Measurements from ENCODE around the gene FAM3C. TPM values are rescaled to one million over a fixed set of nuclear protein-coding genes. Genes with fewer than 3 reads are reported as not detected.

The FAM3C gene
- total and polyA plus RNA-seq, 2 of the 4 experiments (the other 2 are of a cell fraction): 11.5 to 45.8 TPM

GRCh38 chr7:121371883-121372282 is 24.2 kb downstream of the FAM3C start:
- Histone ChIP-seq H3K4me2 (ENCODE audit: low read depth, low read length) (no peak overlapping the region), H4K5ac (ENCODE audit: low read depth, low read length) (no peak overlapping the region), H4K91ac (ENCODE audit: insufficient read depth, low read depth, low read length) (no peak overlapping the region), H3K9me1 (ENCODE audit: insufficient read depth, low read length) (no peaks in the 10 kb centered on the region), H3K18ac (ENCODE audit: low read depth, low read length) (no peak overlapping the region), H3K4me1 (ENCODE audit: control insufficient read depth, insufficient read depth, low read length) (peaks cover 5% of the 10 kb centered on the region), H3K56ac (ENCODE audit: extremely low read depth, insufficient read depth, low read length) (no peak overlapping the region), H3K23ac (ENCODE audit: low read depth, low read length) (no peak overlapping the region), H3K9ac (ENCODE audit: low read depth, low read length) (no peak overlapping the region), H3K27me3 (ENCODE audit: control insufficient read depth, insufficient read depth, low read length) (no peaks in the 10 kb centered on the region), H2AFZ (replicated peaks; ENCODE audit: low read length, poor library complexity) (no peak overlapping the region), H4K8ac (ENCODE audit: low read depth in 2 of 2, low read length in 2 of 2) (no peak overlapping the region), H2BK20ac (ENCODE audit: low read depth, low read length) (no peak overlapping the region), H3K4ac (ENCODE audit: low read depth, low read length) (no peak overlapping the region), H2AK9ac (replicated peaks; ENCODE audit: low read depth, low read length, poor library complexity) (no peak overlapping the region), H2BK15ac (ENCODE audit: low read depth, low read length) (no peak overlapping the region), H3K4me3 (ENCODE audit: insufficient read depth, low read depth, low read length) (no peak overlapping the region), H3K14ac (replicated peaks; ENCODE audit: low read depth, low read length) (no peak overlapping the region), H2BK5ac (ENCODE audit: low read depth, low read length, poor library complexity, severe bottlenecking) (no peak overlapping the region), H3K9me3 (ENCODE audit: control insufficient read depth, insufficient read depth, low read length) (no peaks in the 10 kb centered on the region), H2BK120ac (ENCODE audit: low read depth, low read length) (no peak overlapping the region), H3K27ac (ENCODE audit: insufficient read depth, low read length) (no peak overlapping the region), H3K79me1 (ENCODE audit: low read depth in 1 of 2, low read length in 2 of 2) (peaks cover 0 to 4% of the 10 kb centered on the region in 2 experiments; a peak in 1 of 4 replicates), H3K36me3 (ENCODE audit: control insufficient read depth, insufficient read depth, low read length) (peaks cover 11% of the 10 kb centered on the region; the same call in 1 of the 2 replicates), H2AK5ac (ENCODE audit: low read depth, low read length) (no peak overlapping the region), H4K20me1 (ENCODE audit: insufficient read depth, low read length) (no peaks in the 10 kb centered on the region)
- CTCF ChIA-PET: interaction anchor here (0.7 kb wide), 1 partner anchor 175 kb away, joined by 3 read pairs; no protein-coding TSS in a partner anchor
- intact Hi-C loops (cut with micrococcal nuclease): no loop called here
- TF ChIP-seq CTCF (conservative IDR thresholded peaks at IDR 0.05; ENCODE audit: low read depth, low read length) (no peak), FOS (IDR thresholded peaks at IDR 0.05; ENCODE audit: low read depth, low read length) (no peak), CEBPB (IDR thresholded peaks at IDR 0.05; ENCODE audit: low read depth, low read length) (no peak), ELK1 (IDR thresholded peaks at IDR 0.05; ENCODE audit: borderline replicate concordance, low read depth, low read length) (no peak)
- no TSS peak for BruUV-seq (replicated peaks)
- no CpG with 5 or more reads among the region's 2 CpGs for WGBS, 2 experiments (ENCODE audit: extremely low coverage in 2 of 2, insufficient read length in 1 of 2)
- DNase-seq: no peak
- in situ Hi-C loops (cut with MboI; ENCODE audit: low sequenced_read_pairs): no loop called here
- dilution Hi-C loops (cut with HindIII; ENCODE audit: low sequenced_read_pairs, unreplicated experiment): loop anchor here (25.0 kb wide), 1 partner anchor 190 kb away; no protein-coding TSS in a partner anchor
- POLR2A ChIA-PET (ENCODE audit: unreplicated experiment): no interaction called here
- ATAC-seq (ENCODE audit: low read depth): no peak

All from IMR-90 (cell line).